HepG2 (cell line): Measurements from ENCODE around the gene TFB1M. TPM values are rescaled to one million over a fixed set of nuclear protein-coding genes. Genes with fewer than 3 reads are reported as not detected.

Experiments used
- ATF6 ChIP-seq: sonication (generic); formaldehyde crosslinking; conservative IDR thresholded peaks from 2 replicates; pipeline ENCODE4 v1.4.0; 2020; ENCODE audit warnings: missing genetic modification reagents
- CERS6 ChIP-seq: sonication (generic); formaldehyde crosslinking; IDR thresholded peaks from 2 replicates; pipeline ENCODE4 v1.5.0; 2020; ENCODE audit warnings: missing genetic modification reagents
- FOXK2 ChIP-seq: fragments of 450-650 bp; IDR thresholded peaks from 2 replicates; pipeline ENCODE4 v1.6.1; 2016
- GATA4 ChIP-seq: sonication (generic); IDR thresholded peaks from 2 replicates; pipeline ENCODE4 v1.6.1; 2016; ENCODE audit warnings: antibody characterized with exemption, low read depth, borderline replicate concordance
- MEIS1 ChIP-seq: sonication (generic); formaldehyde crosslinking; IDR thresholded peaks from 2 replicates; pipeline ENCODE4 v1.9.0; 2021; ENCODE audit warnings: mild to moderate bottlenecking, missing genetic modification reagents, moderate library complexity, borderline replicate concordance
- NFIB ChIP-seq: sonication (generic); formaldehyde crosslinking; IDR thresholded peaks from 2 replicates; pipeline ENCODE4 v1.9.0; 2021; ENCODE audit warnings: missing genetic modification reagents, mild to moderate bottlenecking, borderline replicate concordance
- NR2F2 ChIP-seq: IDR thresholded peaks from 2 replicates; pipeline ENCODE4 v1.6.1; 2012; ENCODE audit warnings: low read depth, inconsistent platforms, borderline replicate concordance
- PCBP2 ChIP-seq: fragments of 200-400 bp; formaldehyde crosslinking; optimal IDR thresholded peaks from 2 replicates; pipeline ENCODE3; 2018; ENCODE audit warnings: low read length, low read depth; ENCODE audit not compliant: poor library complexity, severe bottlenecking
- PHB2 ChIP-seq: fragments of 450-650 bp; IDR thresholded peaks from 2 replicates; pipeline ENCODE4 v1.6.1; 2018; ENCODE audit not compliant: partially characterized antibody
- REL ChIP-seq: sonication (generic); formaldehyde crosslinking; conservative IDR thresholded peaks from 2 replicates; pipeline ENCODE4 v1.8.0; 2022; ENCODE audit warnings: mild to moderate bottlenecking, missing genetic modification reagents, moderate library complexity
- RFX5 ChIP-seq: IDR thresholded peaks from 2 replicates; pipeline ENCODE4 v1.6.1; 2011; ENCODE audit warnings: low read depth, low read length, improper control_type of control experiment
- ZBTB14 ChIP-seq: sonication (generic); formaldehyde crosslinking; IDR thresholded peaks from 2 replicates; pipeline ENCODE4 v1.4.0; 2020; ENCODE audit warnings: missing genetic modification reagents
- ZFX ChIP-seq: sonication (generic); formaldehyde crosslinking; IDR thresholded peaks from 2 replicates; pipeline ENCODE4 v1.4.0; 2020; ENCODE audit warnings: mild to moderate bottlenecking, low read depth, missing genetic modification reagents, moderate library complexity
- ZNF3 ChIP-seq: IDR thresholded peaks from 2 replicates; pipeline ENCODE4 v1.7.0; 2017; ENCODE audit warnings: inconsistent platforms
- ZNF441 ChIP-seq: sonication (generic); formaldehyde crosslinking; IDR thresholded peaks from 2 replicates; pipeline ENCODE4 v1.7.0; 2021; ENCODE audit warnings: missing genetic modification reagents, borderline replicate concordance
- ZNF629 ChIP-seq: sonication (generic); formaldehyde crosslinking; conservative IDR thresholded peaks from 2 replicates; pipeline ENCODE4 v1.5.0; 2020; ENCODE audit warnings: missing genetic modification reagents
- ZNF691 ChIP-seq: sonication (generic); formaldehyde crosslinking; IDR thresholded peaks from 2 replicates; pipeline ENCODE4 v1.4.0; 2020; ENCODE audit warnings: missing genetic modification reagents, low read depth, mild to moderate bottlenecking, borderline replicate concordance
- polyA plus RNA-seq, 8 experiments: library from polyadenylated mRNA; depleted of rRNA in 3 of 8; stranded (reverse) in 7 of 8; unstranded in 1 of 8; fragments of >200 nt; fragmentation: Illumina TruSeq in 4 of 8; extraction: Trizol in 4 of 8; gene quantifications; 2 replicates each; pipeline versions ENCODE4 v1.2.1 to v1.2.3, GENCODE V29; 2011 to 2016; ENCODE audit warnings: low read depth in 4 of 8, missing spikeins in 1 of 8, mixed read lengths in 1 of 8; ENCODE audit not compliant: insufficient read depth in 1 of 8
- total RNA-seq, 5 experiments: library from RNA; depleted of rRNA; stranded (reverse); fragments of >200 nt; fragmentation: Illumina TruSeq; extraction: Trizol; gene quantifications; 2 replicates each; pipeline ENCODE4 v1.2.3, GENCODE V29; 2016; ENCODE audit warnings: low read depth in 1 of 5

TFB1M gene
- total and polyA plus RNA-seq, 2 of the 13 experiments (the other 11 are each of a cell fraction or from before 2014, with no cell fraction given), result 91.4 to 122 TPM

GRCh38 chr6:155325700-155326516, 11.6 kb upstream of the TFB1M start (continued):
- TF ChIP-seq NFIB (CRISPR knock-in tag) (no peak), ZNF441 (CRISPR knock-in tag) (peak; percentile 63; the same call in 1 of the 2 replicates), ZBTB14 (CRISPR knock-in tag) (no peak), GATA4 (0 out of 2 replicates have a peak, but pooled peaks have one; percentile 62), ZNF3 (CRISPR knock-in tag) (no peak), CERS6 (no peak), REL (no peak), ZNF691 (no peak), PCBP2 (no peak), NR2F2 (no peak), MEIS1 (CRISPR knock-in tag) (no peak), PHB2 (no peak), RFX5 (no peak), ATF6 (CRISPR knock-in tag) (no peak), ZFX (CRISPR knock-in tag) (peak; percentile 59), FOXK2 (no peak), ZNF629 (CRISPR knock-in tag) (no peak)
